GM12892 (cell line): ENCODE measurements around the gene RHEBL1.

Experiments
- DNase-seq: peaks from one replicate; pipeline ENCODE4 v3.0.0; 2011; ENCODE audit not compliant: insufficient read length
- FAIRE-seq: peaks from 2 replicates; lab custom pipeline; 2011; peaks lifted over from hg19 to GRCh38; lab: Jason Lieb, UNC
- POLR2A ChIP-seq: IDR thresholded peaks from 2 replicates; pipeline ENCODE4 v1.6.1; 2011; ENCODE audit warnings: low read depth, low read length, control low read depth
- POLR2AphosphoS5 ChIP-seq: IDR thresholded peaks from 2 replicates; pipeline ENCODE4 v1.6.1; 2011; ENCODE audit warnings: low read depth, low read length, control low read depth
- TAF1 ChIP-seq: IDR thresholded peaks from 2 replicates; pipeline ENCODE4 v1.6.1; 2011; ENCODE audit warnings: low read depth, mild to moderate bottlenecking, control low read depth, low read length, borderline replicate concordance

RHEBL1 gene

GRCh38 chr12:49038291-49038955 is 31.4 kb downstream of the RHEBL1 start:
- FAIRE-seq: no peak

GRCh38 chr12:49037947-49038237 is 31.9 kb downstream of the RHEBL1 start:
- TF ChIP-seq POLR2A (no peak), TAF1 (no peak), POLR2AphosphoS5 (no peak)
- FAIRE-seq (no peak), DNase-seq (no peak)

More at GRCh38 chr12:49038291-49038955, 31.4 kb downstream of the RHEBL1 start:
- TF ChIP-seq POLR2A (no peak), POLR2AphosphoS5 (no peak)
- no peak for DNase-seq

- no peak for FAIRE-seq
- no peak for TF ChIP-seq TAF1
- TF ChIP-seq POLR2A: no peak; the same call in 1 of the 2 replicates
These were observed 32.5 kb downstream of the RHEBL1 start for GRCh38 chr12:49037111-49037946.

GRCh38 chr12:49036029-49036428 is 33.8 kb downstream of the RHEBL1 start:
- no peak for FAIRE-seq
- TF ChIP-seq POLR2AphosphoS5 (no peak), TAF1 (no peak), POLR2A (no peak)
- DNase-seq: no peak

More at GRCh38 chr12:49037111-49037946, 32.5 kb downstream of the RHEBL1 start:
- no peak for DNase-seq

- DNase-seq (no peak), FAIRE-seq (no peak)
These were observed 35.5 kb downstream of the RHEBL1 start for GRCh38 chr12:49034286-49034622.

GRCh38 chr12:49033611-49034285 is 36.0 kb downstream of the RHEBL1 start:
- TF ChIP-seq POLR2AphosphoS5 (no peak), TAF1 (no peak), POLR2A (peak; percentile 22; the same call in 1 of the 2 replicates)
- FAIRE-seq: no peak

More at GRCh38 chr12:49034286-49034622, 35.5 kb downstream of the RHEBL1 start:
- no peak; the same call in 1 of the 2 replicates for TF ChIP-seq POLR2A
- TF ChIP-seq POLR2AphosphoS5: 0 out of 2 replicates have a peak, but pooled peaks have one; percentile 2

GRCh38 chr12:49032679-49033447 is 36.9 kb downstream of the RHEBL1 start:
- no peak for DNase-seq
- FAIRE-seq: no peak
- no peak for TF ChIP-seq POLR2AphosphoS5
- no peak for TF ChIP-seq TAF1
- TF ChIP-seq POLR2A: no peak

More at GRCh38 chr12:49033611-49034285, 36.0 kb downstream of the RHEBL1 start:
- DNase-seq: no peak

GRCh38 chr12:49032276-49032675 is 37.5 kb downstream of the RHEBL1 start:
- TF ChIP-seq TAF1 (no peak), POLR2A (no peak), POLR2AphosphoS5 (no peak)
- no peak for DNase-seq
- no peak for FAIRE-seq

GRCh38 chr12:49031573-49032161 is 38.1 kb downstream of the RHEBL1 start:
- TF ChIP-seq POLR2AphosphoS5 (no peak), TAF1 (no peak), POLR2A (no peak)
- no peak for DNase-seq
- no peak for FAIRE-seq

GRCh38 chr12:49030714-49031572 is 38.8 kb downstream of the RHEBL1 start:
- FAIRE-seq: no peak
- DNase-seq: peak; percentile 14
- TF ChIP-seq POLR2A (peak; percentile 30; the same call in 1 of the 2 replicates), POLR2AphosphoS5 (no peak)
